ENCODE measurements around the gene SLC34A2.
"Not testable (repeated sequence)": the region's sequence is repeated elsewhere in the genome, so short reads cannot be mapped to it uniquely, and the experiment has no call there.

SLC34A2 gene

DNA sequence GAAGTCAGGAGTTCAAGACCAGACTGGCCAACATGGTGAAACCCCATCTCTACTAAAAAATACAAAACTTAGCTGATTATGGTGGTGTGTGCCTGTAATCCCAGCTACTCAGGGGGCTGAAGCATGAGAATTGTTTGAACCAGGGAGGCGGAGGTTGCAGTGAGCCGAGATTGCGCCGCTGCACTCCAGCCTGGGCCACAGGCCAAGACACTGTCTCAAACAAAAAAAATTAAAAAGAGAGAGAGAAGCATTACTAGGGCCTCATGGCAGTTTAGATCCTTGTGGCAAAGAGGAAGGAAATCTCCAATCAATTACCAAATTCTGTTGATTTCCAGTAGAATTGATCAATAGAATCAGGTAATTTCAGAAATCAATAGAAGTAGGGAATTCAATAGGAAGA is 16.8 kb upstream of the SLC34A2 start:
- TF ChIP-seq, protein P1, sequence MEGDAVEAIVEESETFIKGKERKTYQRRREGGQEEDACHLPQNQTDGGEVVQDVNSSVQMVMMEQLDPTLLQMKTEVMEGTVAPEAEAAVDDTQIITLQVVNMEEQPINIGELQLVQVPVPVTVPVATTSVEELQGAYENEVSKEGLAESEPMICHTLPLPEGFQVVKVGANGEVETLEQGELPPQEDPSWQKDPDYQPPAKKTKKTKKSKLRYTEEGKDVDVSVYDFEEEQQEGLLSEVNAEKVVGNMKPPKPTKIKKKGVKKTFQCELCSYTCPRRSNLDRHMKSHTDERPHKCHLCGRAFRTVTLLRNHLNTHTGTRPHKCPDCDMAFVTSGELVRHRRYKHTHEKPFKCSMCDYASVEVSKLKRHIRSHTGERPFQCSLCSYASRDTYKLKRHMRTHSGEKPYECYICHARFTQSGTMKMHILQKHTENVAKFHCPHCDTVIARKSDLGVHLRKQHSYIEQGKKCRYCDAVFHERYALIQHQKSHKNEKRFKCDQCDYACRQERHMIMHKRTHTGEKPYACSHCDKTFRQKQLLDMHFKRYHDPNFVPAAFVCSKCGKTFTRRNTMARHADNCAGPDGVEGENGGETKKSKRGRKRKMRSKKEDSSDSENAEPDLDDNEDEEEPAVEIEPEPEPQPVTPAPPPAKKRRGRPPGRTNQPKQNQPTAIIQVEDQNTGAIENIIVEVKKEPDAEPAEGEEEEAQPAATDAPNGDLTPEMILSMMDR (IDR thresholded peaks at IDR 0.05), result no peak
- H3K27ac ChIP-seq, result no peak overlapping the region
- no peak for DNase-seq (ENCODE audit: low spot score)
- no peak overlapping the region for H3K4me3 ChIP-seq

DNA sequence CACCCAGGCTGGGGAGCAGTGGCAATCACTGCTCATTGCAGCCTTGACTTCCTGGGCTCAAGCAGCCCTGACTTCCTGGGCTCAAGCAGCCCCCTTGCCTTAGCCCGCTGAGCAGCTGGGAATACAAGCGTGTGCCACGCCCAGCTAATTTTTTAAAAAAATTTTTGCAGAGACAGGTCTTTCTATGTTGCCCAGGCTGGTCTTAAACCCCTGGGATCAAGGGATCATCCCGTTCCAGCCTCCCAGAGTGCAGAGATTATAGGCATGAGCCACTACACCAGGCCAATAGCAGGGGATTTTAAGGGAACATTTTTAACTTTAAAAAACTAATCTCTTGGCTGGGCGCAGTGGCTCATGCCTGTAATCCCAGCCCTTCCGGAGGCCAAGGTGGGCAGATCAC is 5.3 kb upstream of the SLC34A2 start:
- TF ChIP-seq, protein P1 (IDR thresholded peaks at IDR 0.05), result no peak
- Histone ChIP-seq H3K4me3 (no peak overlapping the region), H3K27ac (no peak overlapping the region)
- DNase-seq (ENCODE audit: low spot score), result no peak

- Histone ChIP-seq H3K27ac (no peak overlapping the region), H3K4me3 (no peak overlapping the region)
- no peak for DNase-seq (ENCODE audit: low spot score)
- TF ChIP-seq, protein P1 (IDR thresholded peaks at IDR 0.05), result no peak
Measured at GRCh38 chr4:25651682-25652081, 4.0 kb upstream of the SLC34A2 start.

DNA sequence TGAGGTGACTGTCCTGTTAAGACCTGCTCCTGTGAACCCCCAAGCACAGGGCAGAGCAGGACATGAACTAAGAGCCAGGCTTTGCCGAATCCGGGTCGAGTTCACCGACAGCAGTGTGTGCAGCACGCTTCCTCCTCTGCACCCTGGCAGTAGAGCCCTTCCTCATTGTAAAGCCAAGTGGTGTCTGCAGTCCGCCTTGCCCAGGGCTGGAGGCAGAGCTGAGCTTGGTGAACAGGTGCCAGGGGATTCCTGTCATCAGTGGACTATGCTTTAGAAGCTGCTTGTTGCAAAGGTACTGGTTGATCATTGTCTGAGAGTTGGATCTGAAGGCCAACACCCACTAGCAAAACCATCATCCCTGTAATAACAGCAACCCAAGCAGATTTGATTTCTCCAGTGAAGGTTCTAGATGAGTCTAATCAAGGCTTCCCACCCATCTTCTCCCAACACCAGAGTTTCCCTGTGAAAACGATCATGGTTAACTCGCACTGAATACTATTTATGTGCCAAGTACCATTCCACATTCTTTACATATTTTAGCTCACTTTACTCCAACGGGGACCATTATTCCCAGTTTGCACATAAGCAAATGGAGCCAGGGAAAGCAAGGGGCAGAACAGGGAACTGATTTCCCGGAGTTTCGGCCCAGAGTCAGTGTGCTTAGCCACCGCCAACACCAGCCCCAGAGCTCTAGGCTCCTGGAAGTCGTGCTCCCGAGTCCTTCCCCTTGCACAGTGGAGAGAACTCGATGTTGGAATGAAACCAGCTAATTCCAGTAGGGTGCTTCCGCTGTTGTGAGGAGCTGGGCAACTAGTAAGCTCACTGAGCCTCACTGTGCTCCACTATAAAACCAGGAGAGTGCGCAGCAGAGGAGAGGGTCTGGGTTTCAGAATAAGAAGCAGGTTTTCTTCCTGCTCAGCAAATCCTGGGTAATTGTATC is 1.4 kb upstream of the SLC34A2 start:
- no peak overlapping the region for H3K27ac ChIP-seq
- DNase-seq (ENCODE audit: low spot score), result no peak
- H3K4me3 ChIP-seq, result no peak overlapping the region
- TF ChIP-seq, protein P1 (IDR thresholded peaks at IDR 0.05), result no peak

DNA sequence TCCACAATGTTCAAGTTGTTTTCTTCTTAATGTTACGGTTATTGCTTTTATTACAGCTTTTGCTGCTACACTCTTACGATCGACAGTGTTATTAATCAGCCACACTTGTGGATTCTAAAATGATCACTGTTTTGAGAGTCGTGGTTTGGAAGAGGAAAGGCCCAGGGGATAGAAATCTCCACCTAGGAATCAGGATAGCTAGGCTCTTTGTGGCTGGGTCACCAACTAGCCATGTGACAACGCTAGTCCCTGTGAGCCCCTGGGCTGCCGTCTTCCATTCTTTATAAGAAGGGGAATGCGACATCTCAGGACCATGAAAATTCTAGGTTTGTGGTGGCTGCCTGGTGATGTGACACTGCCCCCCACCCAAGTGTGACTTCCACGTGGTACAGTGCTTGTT is 380 bp downstream of the SLC34A2 start:
- no peak for DNase-seq (ENCODE audit: low spot score)
- no peak overlapping the region for H3K4me3 ChIP-seq
- TF ChIP-seq, protein P1 (IDR thresholded peaks at IDR 0.05), result no peak
- H3K27ac ChIP-seq, result no peak overlapping the region

- DNase-seq (ENCODE audit: low spot score), result no peak
- Histone ChIP-seq H3K4me3 (no peak overlapping the region), H3K27ac (no peak overlapping the region)
- TF ChIP-seq, protein P1 (IDR thresholded peaks at IDR 0.05), result no peak
Measured at GRCh38 chr4:25658357-25658771, 2.7 kb downstream of the SLC34A2 start.

- no peak overlapping the region for H3K27ac ChIP-seq
- DNase-seq (ENCODE audit: low spot score), result no peak
- TF ChIP-seq, protein P1 (IDR thresholded peaks at IDR 0.05), result no peak
- H3K4me3 ChIP-seq, result no peak overlapping the region
Measured at GRCh38 chr4:25658777-25659176, 3.1 kb downstream of the SLC34A2 start.

GRCh38 chr4:25661441-25661840 is 5.8 kb downstream of the SLC34A2 start:
- H3K4me3 ChIP-seq; DNase-seq (ENCODE audit: low spot score); H3K27ac ChIP-seq: not testable (repeated sequence)

Measured in coronary artery (tissue), 2 donors.